Activated CD8-positive, alpha-beta memory T cell treated with anti-CD3 and anti-CD28 coated beads, Interleukin-2, amount 50 U/mL, for 48 hours (primary cell): ENCODE results near the gene TPSD1.

Experiments used
- DNase-seq: peaks from one replicate; pipeline ENCODE4 v3.0.0-alpha.2; 2020

Gene TPSD1

DNA sequence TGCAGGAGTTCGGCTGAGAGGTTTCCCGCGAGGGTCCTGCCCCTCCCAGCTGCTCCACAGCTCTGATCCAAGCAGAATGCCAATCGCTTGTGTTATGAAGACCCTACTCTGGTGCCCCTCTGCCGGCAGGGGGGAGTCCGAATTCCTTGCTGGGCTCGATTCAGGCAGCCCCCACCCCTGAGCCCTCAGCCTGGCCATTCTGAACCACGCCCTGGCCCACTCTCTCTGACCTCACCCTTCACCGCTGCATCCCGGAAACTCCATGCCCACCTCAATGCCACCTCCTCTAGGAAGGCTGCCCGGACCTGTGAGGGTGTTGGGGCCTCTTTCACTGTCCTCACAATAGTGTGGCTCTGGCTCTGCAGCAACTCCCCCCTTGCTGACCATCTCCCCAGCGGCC is 45.7 kb downstream of the TPSD1 start:
- no peak for DNase-seq

- peak; percentile 64 for DNase-seq
Measured at GRCh38 chr16:1305823-1306222, 50.0 kb downstream of the TPSD1 start.

- DNase-seq, result no peak
Measured at GRCh38 chr16:1306334-1306733, 50.5 kb downstream of the TPSD1 start.

DNA sequence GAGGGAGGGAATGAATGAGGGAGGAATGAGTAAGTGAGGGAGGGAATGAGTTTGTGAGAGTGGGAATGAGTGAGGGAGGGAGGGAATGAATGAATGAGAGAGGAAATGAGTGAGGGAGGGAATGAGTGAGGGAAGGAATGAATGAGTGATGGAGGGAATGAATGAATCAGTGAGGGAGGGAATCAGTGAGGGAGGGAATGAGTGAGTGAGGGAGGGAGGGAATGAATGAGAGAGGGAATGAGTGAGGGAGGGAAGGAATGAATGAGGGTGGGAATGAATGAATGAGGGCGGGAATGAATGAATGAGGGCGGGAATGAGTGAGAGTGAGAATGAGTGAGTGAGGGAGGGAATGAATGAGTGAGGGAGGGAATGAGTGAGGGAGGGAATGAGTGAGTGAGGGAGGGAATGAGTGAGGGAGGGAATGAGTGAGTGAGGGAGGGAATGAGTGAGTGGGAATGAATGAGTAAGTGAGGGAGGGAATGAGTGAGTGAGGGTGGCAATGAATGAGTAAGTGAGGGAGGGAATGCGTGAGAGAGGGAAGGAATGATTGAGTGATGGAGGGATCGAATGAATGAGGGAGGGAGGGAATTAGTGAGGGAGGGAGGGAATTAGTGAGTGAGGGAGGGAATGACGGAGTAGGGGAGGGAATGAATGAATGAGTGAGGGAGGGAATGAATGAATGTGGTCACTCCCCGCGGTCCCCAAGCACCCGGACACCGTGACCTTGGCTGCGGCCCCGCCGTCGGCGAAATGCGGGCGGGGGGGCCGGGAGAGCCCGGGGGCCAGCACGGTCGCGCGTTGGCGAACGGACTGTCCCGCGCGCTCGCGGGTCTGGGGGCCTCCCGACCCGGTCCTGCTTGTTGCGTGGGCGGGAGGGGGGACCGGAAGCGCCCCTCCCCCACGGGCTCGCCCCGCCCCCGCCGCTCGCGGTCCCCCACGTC is 52.4 kb downstream of the TPSD1 start:
- DNase-seq, result no peak
